K562 (cell line): ENCODE results near the gene MGAT5. TPM values are rescaled to one million over a fixed set of nuclear protein-coding genes. Genes with fewer than 3 reads are reported as not detected.

ENCODE experiments used
- ATAC-seq: fragments of 200-7000 bp; cut with Tn5 transposase; 3 replicates; pipeline ENCODE4 v1.9.1; 2020; ENCODE audit warnings: moderate library complexity
- BruUV-seq: library from RNA; stranded (reverse); fragments of 400-500 nt; replicated peaks from 2 replicates; lab custom pipeline; 2021; lab: Mats Ljungman, UMichigan
- CTCF ChIA-PET: fragments of 300-600 bp; formaldehyde crosslinking; extraction: SDS; loops from one replicate; lab custom pipeline; 2021; ENCODE audit warnings: low intra/inter-chr PET ratio; lab: Yijun Ruan, JAX
- POLR2A ChIA-PET: fragments of 300-600, 350-650 bp; sonication (Branson Sonifier 250); formaldehyde crosslinking; extraction: SDS; loops from one replicate; lab custom pipeline; 2021; ENCODE audit warnings: antibody characterized with exemption, inconsistent platforms; lab: Yijun Ruan, JAX
- DNase-seq, 4 experiments: peaks; one replicate each; pipeline versions ENCODE4 v3.0.0 to v3.0.0-alpha.2; 2011 to 2018; ENCODE audit warnings: low spot score in 3 of 4, mixed read lengths in 3 of 4; ENCODE audit errors: extremely low read depth in 1 of 4
- FAIRE-seq: peaks from 2 replicates; lab custom pipeline; 2011; peaks lifted over from hg19 to GRCh38; lab: Jason Lieb, UNC
- H2AFZ ChIP-seq: 2 replicates; pipeline ENCODE4 v1.6.0; 2011; ENCODE audit warnings: low read depth, low read length, control low read depth, inconsistent platforms
- H3K27ac ChIP-seq: fragments of 200-600 bp; 3 replicates; pipeline ENCODE4 v1.8.0; 2011; ENCODE audit warnings: low read depth, mild to moderate bottlenecking, control low read depth, inconsistent platforms, low read length, moderate library complexity, mixed read lengths; ENCODE audit errors: extremely low read depth
- H3K27me3 ChIP-seq, 2 experiments: fragments of 300-600 bp in 1 of 2; 2 replicates in 1 of 2; 3 replicates in 1 of 2; pipeline versions ENCODE4 v1.6.0 to v1.8.0; 2011; ENCODE audit warnings: inconsistent platforms in 2 of 2, low read length in 2 of 2, mild to moderate bottlenecking in 1 of 2, mixed read lengths in 1 of 2, moderate library complexity in 1 of 2; ENCODE audit not compliant: control insufficient read depth in 2 of 2, insufficient read depth in 2 of 2
- H3K36me3 ChIP-seq: fragments of 300-600 bp; 3 replicates; pipeline ENCODE4 v1.8.0; 2011; ENCODE audit warnings: mild to moderate bottlenecking, low read length, inconsistent platforms; ENCODE audit not compliant: control insufficient read depth, insufficient read depth
- H3K4me1 ChIP-seq, 2 experiments: fragments of 200-600 bp in 1 of 2; replicated peaks in 1 of 2; 2 replicates in 1 of 2; 3 replicates in 1 of 2; pipeline versions ENCODE4 v1.5.1 to v1.8.0; 2011; ENCODE audit warnings: inconsistent platforms in 2 of 2, low read length in 2 of 2, mild to moderate bottlenecking in 1 of 2, mixed read lengths in 1 of 2, moderate library complexity in 1 of 2; ENCODE audit not compliant: control insufficient read depth in 2 of 2, insufficient read depth in 2 of 2
- H3K4me2 ChIP-seq: 2 replicates; pipeline ENCODE4 v1.6.1; 2011; ENCODE audit warnings: low read length, control low read depth, inconsistent platforms, mixed read lengths; ENCODE audit not compliant: insufficient read depth
- H3K4me3 ChIP-seq: fragments of 200-600 bp; sonication (generic), shearing (Covaris generic); 2 replicates; pipeline ENCODE4 v1.5.1; 2016; ENCODE audit warnings: control low read depth, inconsistent platforms
- H3K79me2 ChIP-seq: fragments of 200-600 bp; 3 replicates; pipeline ENCODE4 v1.8.0; 2011; ENCODE audit warnings: low read length, inconsistent platforms; ENCODE audit not compliant: control insufficient read depth, insufficient read depth
- H3K9ac ChIP-seq, 2 experiments: 2 replicates each; pipeline versions ENCODE4 v1.6.0 to v1.6.1; 2011; ENCODE audit warnings: low read depth in 2 of 2, low read length in 2 of 2, control low read depth in 1 of 2, inconsistent platforms in 1 of 2, mild to moderate bottlenecking in 1 of 2, mixed read lengths in 1 of 2; ENCODE audit not compliant: insufficient read depth in 1 of 2
- H3K9me1 ChIP-seq: one replicate; pipeline ENCODE4 v1.6.0; 2011; ENCODE audit warnings: inconsistent platforms, mild to moderate bottlenecking, low read length, moderate library complexity; ENCODE audit not compliant: control insufficient read depth, insufficient read depth
- H3K9me3 ChIP-seq: replicated peaks from 2 replicates; pipeline ENCODE4 v1.5.1; 2011; ENCODE audit warnings: low read depth, low read length, inconsistent platforms; ENCODE audit not compliant: control insufficient read depth, insufficient read depth
- H4K20me1 ChIP-seq: replicated peaks from 2 replicates; pipeline ENCODE4 v1.6.1; 2011; ENCODE audit warnings: low read length, inconsistent platforms, mixed read lengths; ENCODE audit not compliant: control insufficient read depth, insufficient read depth
- AFF1 ChIP-seq, 2 experiments: fragments of 450-650 bp; IDR thresholded peaks; 2 replicates each; pipeline ENCODE4 v1.6.1; 2018; ENCODE audit warnings: mild to moderate bottlenecking in 2 of 2, low read depth in 1 of 2; ENCODE audit not compliant: partially characterized antibody in 2 of 2
- CHCHD3 ChIP-seq: fragments of 250-450 bp; sonication (Bioruptor Pico); IDR thresholded peaks from 2 replicates; pipeline ENCODE4 v2.1.2; 2022; ENCODE audit warnings: mild to moderate bottlenecking
- CREBBP ChIP-seq: IDR thresholded peaks from one replicate; pipeline ENCODE4 v1.6.1; 2012; ENCODE audit warnings: low read depth, mild to moderate bottlenecking, control low read depth, inconsistent platforms, low read length
- DNMT1 ChIP-seq: fragments of 450-650 bp; IDR thresholded peaks from 2 replicates; pipeline ENCODE4 v1.6.1; 2016; ENCODE audit warnings: antibody characterized with exemption, mild to moderate bottlenecking
- ERF ChIP-seq: fragments of 450-650 bp; formaldehyde crosslinking; IDR thresholded peaks from 2 replicates; pipeline ENCODE4 v1.4.0; 2020; ENCODE audit warnings: mild to moderate bottlenecking, mixed read lengths
- HNRNPH1 ChIP-seq: fragments of 200-400 bp; formaldehyde crosslinking; optimal IDR thresholded peaks from 2 replicates; pipeline ENCODE3; 2017; ENCODE audit warnings: low read depth, mild to moderate bottlenecking, low read length, moderate library complexity
- MAFF ChIP-seq: IDR thresholded peaks from 2 replicates; pipeline ENCODE4 v1.6.1; 2012; ENCODE audit warnings: low read length, improper control_type of control experiment
- PRPF4 ChIP-seq: fragments of 200-400 bp; formaldehyde crosslinking; IDR thresholded peaks from one replicate; pipeline ENCODE4 v1.6.1; 2017; ENCODE audit warnings: low read length, low read depth, mild to moderate bottlenecking; ENCODE audit not compliant: insufficient read depth, poor library complexity, severe bottlenecking
- THAP12 ChIP-seq: fragments of 250-450 bp; sonication (Bioruptor Pico); IDR thresholded peaks from 2 replicates; pipeline ENCODE4 v1.9.0; 2021; ENCODE audit warnings: mild to moderate bottlenecking, inconsistent platforms
- TRIM24 ChIP-seq, 2 experiments: fragments of 450-650 bp; IDR thresholded peaks; 2 replicates each; pipeline ENCODE4 v1.6.1; 2016
- ZFP36 ChIP-seq: fragments of 150-350 bp; IDR thresholded peaks from 2 replicates; pipeline ENCODE4 v1.6.1; 2018; ENCODE audit warnings: low read length, low read depth; ENCODE audit not compliant: partially characterized antibody
- ZNF507 ChIP-seq: conservative IDR thresholded peaks from 2 replicates; pipeline ENCODE4 v1.6.1; 2017; ENCODE audit warnings: missing genetic modification characterization, missing compliant biosample characterization
- ZNF668 ChIP-seq: fragments of 250-450 bp; sonication (Bioruptor Pico); IDR thresholded peaks from 2 replicates; pipeline ENCODE4 v1.8.0; 2022; ENCODE audit warnings: mild to moderate bottlenecking, inconsistent platforms
- in situ Hi-C: fragments of 300-500 bp; cut with MboI; formaldehyde crosslinking; loops from 4 replicates; pipeline ENCODE4 v1.15.0; 2018; ENCODE audit warnings: inconsistent platforms, mixed read lengths
- intact Hi-C: fragments of 100-400 bp; cut with micrococcal nuclease; formaldehyde crosslinking; loops from 2 replicates; pipeline ENCODE4 v1.14.2; 2022
- polyA plus RNA-seq, 8 experiments: library from polyadenylated mRNA; depleted of rRNA in 4 of 8; stranded (reverse) in 5 of 8; unstranded in 3 of 8; fragments of >200 nt; fragmentation: Nextera tagmentation in 2 of 8; fragmentation: Illumina TruSeq in 1 of 8; extraction: Ambion mirVana in 2 of 8; extraction: Trizol in 1 of 8; gene quantifications; 2 replicates each; pipeline versions ENCODE4 v1.2.1 to v1.2.3, GENCODE V29; 2011 to 2014; ENCODE audit warnings: inconsistent platforms in 1 of 8, missing spikeins in 1 of 8
- total RNA-seq, 7 experiments: library from RNA; depleted of rRNA in 6 of 7; stranded (reverse); fragments of >200 nt in 6 of 7; fragmentation: Illumina TruSeq in 2 of 7; extraction: Trizol in 2 of 7; gene quantifications; 2 replicates each; pipeline versions ENCODE4 v1.2.1 to v1.2.3, GENCODE V29; 2011 to 2021; ENCODE audit warnings: low replicate concordance in 1 of 7

Gene MGAT5
- total and polyA plus RNA-seq, 9 of the 15 experiments (the other 6 are each of a cell fraction or from before 2014, with no cell fraction given) = 1.6 to 18.6 (median 11.1) TPM

- Histone ChIP-seq H4K20me1 (no peaks in the 10 kb centered on the region), H3K4me3 (no peak overlapping the region), H3K9me3 (no peaks in the 10 kb centered on the region), H3K36me3 (no peaks in the 10 kb centered on the region; the same call in 2 of the 3 replicates), H3K9ac (no peak overlapping the region), H3K27ac (no peak overlapping the region), H3K4me1 (no peaks in the 10 kb centered on the region), H3K4me2 (no peak overlapping the region), H3K27me3 (no peaks in the 10 kb centered on the region), H3K9me1 (no peaks in the 10 kb centered on the region), H3K79me2 (no peaks in the 10 kb centered on the region), H2AFZ (no peak overlapping the region)
- ATAC-seq (no peak), FAIRE-seq (no peak), DNase-seq (no peak)
- intact Hi-C loops = no loop called here
- TF ChIP-seq CREBBP = no peak
- TF ChIP-seq HNRNPH1 = no peak
- TF ChIP-seq ZNF668 (CRISPR knock-in tag) = no peak
- TF ChIP-seq DNMT1 = no peak
- TF ChIP-seq ERF = no peak
- no peak for TF ChIP-seq CHCHD3 (CRISPR knock-in tag)
- no peak for TF ChIP-seq TRIM24 (IDR thresholded peaks at IDR 0.05)
- TF ChIP-seq MAFF = no peak
- TF ChIP-seq ZNF507 (tag) = no peak
- TF ChIP-seq AFF1 (IDR thresholded peaks at IDR 0.05; ENCODE audit: low read depth in 1 of 2, partially characterized antibody in 2 of 2) = no peak
- TF ChIP-seq ZFP36 = no peak
- no peak for TF ChIP-seq PRPF4
- no peak for TF ChIP-seq THAP12 (CRISPR knock-in tag)
- BruUV-seq = no TSS peak
- ChIA-PET CTCF (no interaction called here), POLR2A (interaction anchor here (0.6 kb wide), 1 partner anchor 1684 kb away, joined by 3 read pairs; no protein-coding TSS in a partner anchor)
- in situ Hi-C loops = no loop called here
Measured at GRCh38 chr2:134290358-134290757, 36.5 kb downstream of the MGAT5 start.
